ENCODE results near the gene DDX49.

- TF ChIP-seq POLR2A (IDR thresholded peaks at IDR 0.05), result no peak
- TF ChIP-seq, protein P1, sequence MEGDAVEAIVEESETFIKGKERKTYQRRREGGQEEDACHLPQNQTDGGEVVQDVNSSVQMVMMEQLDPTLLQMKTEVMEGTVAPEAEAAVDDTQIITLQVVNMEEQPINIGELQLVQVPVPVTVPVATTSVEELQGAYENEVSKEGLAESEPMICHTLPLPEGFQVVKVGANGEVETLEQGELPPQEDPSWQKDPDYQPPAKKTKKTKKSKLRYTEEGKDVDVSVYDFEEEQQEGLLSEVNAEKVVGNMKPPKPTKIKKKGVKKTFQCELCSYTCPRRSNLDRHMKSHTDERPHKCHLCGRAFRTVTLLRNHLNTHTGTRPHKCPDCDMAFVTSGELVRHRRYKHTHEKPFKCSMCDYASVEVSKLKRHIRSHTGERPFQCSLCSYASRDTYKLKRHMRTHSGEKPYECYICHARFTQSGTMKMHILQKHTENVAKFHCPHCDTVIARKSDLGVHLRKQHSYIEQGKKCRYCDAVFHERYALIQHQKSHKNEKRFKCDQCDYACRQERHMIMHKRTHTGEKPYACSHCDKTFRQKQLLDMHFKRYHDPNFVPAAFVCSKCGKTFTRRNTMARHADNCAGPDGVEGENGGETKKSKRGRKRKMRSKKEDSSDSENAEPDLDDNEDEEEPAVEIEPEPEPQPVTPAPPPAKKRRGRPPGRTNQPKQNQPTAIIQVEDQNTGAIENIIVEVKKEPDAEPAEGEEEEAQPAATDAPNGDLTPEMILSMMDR (IDR thresholded peaks at IDR 0.05), result no peak
These were observed 55.5 kb downstream of the DDX49 start for GRCh38 chr19:18975011-18975410.
